IPS-20b (cell line): Measurements from ENCODE around the gene PFDN1.
A peak's percentile ranks its signal among the peaks of the same experiment; 100 is the strongest.

Experiments
- H3K27ac ChIP-seq: one replicate; pipeline ENCODE4 v1.5.1; 2013; ENCODE audit warnings: low read length
- H3K27me3 ChIP-seq: 2 replicates; pipeline ENCODE4 v1.6.1; 2013; ENCODE audit warnings: mild to moderate bottlenecking, low read length, inconsistent platforms; ENCODE audit not compliant: insufficient read depth
- H3K36me3 ChIP-seq: 2 replicates; pipeline ENCODE4 v1.6.1; 2013; ENCODE audit warnings: low read depth, mild to moderate bottlenecking, inconsistent platforms, low read length, moderate library complexity; ENCODE audit not compliant: insufficient read depth
- H3K4me1 ChIP-seq: 2 replicates; pipeline ENCODE4 v1.6.1; 2013; ENCODE audit warnings: mild to moderate bottlenecking, control low read depth, inconsistent platforms, low read length, moderate library complexity; ENCODE audit not compliant: insufficient read depth
- H3K4me3 ChIP-seq: 2 replicates; pipeline ENCODE4 v1.5.1; 2013; ENCODE audit warnings: mild to moderate bottlenecking, low read length, inconsistent platforms
- H3K9ac ChIP-seq: 2 replicates; pipeline ENCODE4 v1.6.1; 2013; ENCODE audit warnings: low read depth, mild to moderate bottlenecking, inconsistent platforms, low read length, moderate library complexity
- H3K9me3 ChIP-seq: 2 replicates; pipeline ENCODE4 v1.6.1; 2013; ENCODE audit warnings: mild to moderate bottlenecking, low read depth, low read length, inconsistent platforms; ENCODE audit not compliant: insufficient read depth

PFDN1 gene

GRCh38 chr5:140327589-140327988 lies 24.7 kb upstream of the PFDN1 start:
- Histone ChIP-seq H3K27me3 (no peaks in the 10 kb centered on the region), H3K4me3 (no peak overlapping the region), H3K36me3 (no peaks in the 10 kb centered on the region), H3K9me3 (no peaks in the 10 kb centered on the region), H3K9ac (0 out of 2 replicates have a peak overlapping the region, but pooled peaks have one; percentile 14), H3K4me1 (peaks cover 7% of the 10 kb centered on the region; the same call in 1 of the 2 replicates), H3K27ac (no peak overlapping the region)

- Histone ChIP-seq H3K36me3 (no peaks in the 10 kb centered on the region), H3K4me3 (no peak overlapping the region), H3K27ac (no peak overlapping the region)
These were observed 22.6 kb upstream of the PFDN1 start for GRCh38 chr5:140325486-140325885.

DNA sequence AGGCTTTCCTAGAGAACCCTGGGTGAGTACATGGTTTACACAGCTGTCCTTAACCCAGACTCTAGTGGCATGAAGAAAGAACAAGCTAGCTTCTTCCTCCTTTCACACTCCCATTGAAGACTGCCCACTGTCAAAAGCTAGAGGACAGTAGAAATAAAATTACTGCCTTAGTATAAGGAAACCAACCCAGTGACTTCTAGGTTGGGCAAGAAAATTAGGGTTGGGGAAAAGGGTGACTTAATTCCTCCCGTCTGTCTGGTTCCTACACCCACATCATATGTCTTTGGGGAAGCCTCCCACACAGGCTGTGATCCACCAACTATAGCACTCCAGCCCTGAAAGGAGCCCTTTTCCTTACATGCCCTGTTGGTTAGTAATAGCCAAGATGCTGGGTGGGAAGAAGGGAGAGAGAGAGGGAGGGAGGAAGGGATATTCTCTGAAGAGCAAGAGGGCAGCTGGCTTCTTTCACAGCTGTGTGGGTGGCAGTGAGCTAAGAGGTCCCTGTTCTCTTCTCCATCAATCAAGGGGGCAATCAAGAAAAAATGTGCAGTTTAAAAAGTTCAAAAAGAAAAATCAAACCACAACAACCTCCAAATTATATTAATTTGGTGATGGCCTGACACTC lies 21.8 kb upstream of the PFDN1 start:
- peaks cover 7% of the 10 kb centered on the region; the same call in 1 of the 2 replicates for H3K4me1 ChIP-seq
- H3K9me3 ChIP-seq: no peaks in the 10 kb centered on the region
- no peaks in the 10 kb centered on the region for H3K27me3 ChIP-seq
- no peaks in the 10 kb centered on the region for H3K36me3 ChIP-seq
- H3K27ac ChIP-seq: no peak overlapping the region
- no peak overlapping the region for H3K4me3 ChIP-seq
- H3K9ac ChIP-seq: no peak overlapping the region

More at GRCh38 chr5:140325486-140325885, 22.6 kb upstream of the PFDN1 start:
- Histone ChIP-seq H3K4me1 (peaks cover 7% of the 10 kb centered on the region; the same call in 1 of the 2 replicates), H3K9ac (no peak overlapping the region), H3K9me3 (no peaks in the 10 kb centered on the region), H3K27me3 (no peaks in the 10 kb centered on the region)

- Histone ChIP-seq H3K4me1 (peaks cover 7% of the 10 kb centered on the region; the same call in 1 of the 2 replicates), H3K9ac (no peak overlapping the region), H3K36me3 (no peaks in the 10 kb centered on the region), H3K27me3 (no peaks in the 10 kb centered on the region), H3K27ac (no peak overlapping the region), H3K9me3 (no peaks in the 10 kb centered on the region), H3K4me3 (no peak overlapping the region)
These were observed 21.2 kb upstream of the PFDN1 start for GRCh38 chr5:140324041-140324600.

GRCh38 chr5:140322751-140323731 lies 20.1 kb upstream of the PFDN1 start:
- no peaks in the 10 kb centered on the region for H3K9me3 ChIP-seq
- H3K27me3 ChIP-seq: no peaks in the 10 kb centered on the region
- no peaks in the 10 kb centered on the region for H3K36me3 ChIP-seq
- no peak overlapping the region for H3K4me3 ChIP-seq
- no peak overlapping the region for H3K27ac ChIP-seq
- no peak overlapping the region for H3K9ac ChIP-seq
- peaks cover 7% of the 10 kb centered on the region; the same call in 1 of the 2 replicates for H3K4me1 ChIP-seq

GRCh38 chr5:140321796-140322195 lies 18.9 kb upstream of the PFDN1 start:
- no peak overlapping the region for H3K9ac ChIP-seq
- H3K4me1 ChIP-seq: no peaks in the 10 kb centered on the region
- H3K9me3 ChIP-seq: no peaks in the 10 kb centered on the region
- no peak overlapping the region for H3K27ac ChIP-seq
- no peak overlapping the region for H3K4me3 ChIP-seq
- H3K27me3 ChIP-seq: no peaks in the 10 kb centered on the region
- H3K36me3 ChIP-seq: no peaks in the 10 kb centered on the region

- H3K27ac ChIP-seq: no peak overlapping the region
- H3K27me3 ChIP-seq: no peaks in the 10 kb centered on the region
- no peaks in the 10 kb centered on the region for H3K36me3 ChIP-seq
- H3K9me3 ChIP-seq: no peaks in the 10 kb centered on the region
- no peak overlapping the region for H3K4me3 ChIP-seq
- no peak overlapping the region for H3K9ac ChIP-seq
- H3K4me1 ChIP-seq: no peaks in the 10 kb centered on the region
These were observed 16.9 kb upstream of the PFDN1 start for GRCh38 chr5:140319833-140320232.

DNA sequence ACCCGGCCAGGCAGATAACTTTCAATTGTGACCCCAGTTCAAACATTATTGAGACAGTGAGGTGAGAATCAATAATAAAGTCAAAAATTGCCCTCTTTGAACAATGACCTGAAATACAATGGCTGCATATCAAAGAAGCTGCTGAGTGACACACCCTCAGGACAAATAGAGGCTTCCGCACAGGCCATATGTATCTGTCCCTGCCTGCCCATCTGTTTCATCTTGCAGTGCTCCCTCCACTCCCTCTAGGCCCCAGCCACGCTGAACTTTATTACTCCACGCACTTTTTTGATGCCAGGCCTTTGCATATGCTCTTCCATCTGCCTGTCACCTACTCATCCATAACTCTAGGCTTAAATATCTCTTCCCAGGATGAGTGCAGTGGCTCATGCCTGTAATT lies 15.9 kb upstream of the PFDN1 start:
- Histone ChIP-seq H3K4me3 (no peak overlapping the region), H3K27ac (no peak overlapping the region), H3K36me3 (no peaks in the 10 kb centered on the region), H3K9me3 (no peaks in the 10 kb centered on the region), H3K27me3 (no peaks in the 10 kb centered on the region), H3K4me1 (no peaks in the 10 kb centered on the region), H3K9ac (no peak overlapping the region)

- no peak overlapping the region for H3K4me3 ChIP-seq
- no peaks in the 10 kb centered on the region for H3K27me3 ChIP-seq
- no peaks in the 10 kb centered on the region for H3K36me3 ChIP-seq
- no peaks in the 10 kb centered on the region for H3K9me3 ChIP-seq
- no peaks in the 10 kb centered on the region for H3K4me1 ChIP-seq
- no peak overlapping the region for H3K9ac ChIP-seq
- H3K27ac ChIP-seq: no peak overlapping the region
These were observed 15.0 kb upstream of the PFDN1 start for GRCh38 chr5:140317859-140318258.

DNA sequence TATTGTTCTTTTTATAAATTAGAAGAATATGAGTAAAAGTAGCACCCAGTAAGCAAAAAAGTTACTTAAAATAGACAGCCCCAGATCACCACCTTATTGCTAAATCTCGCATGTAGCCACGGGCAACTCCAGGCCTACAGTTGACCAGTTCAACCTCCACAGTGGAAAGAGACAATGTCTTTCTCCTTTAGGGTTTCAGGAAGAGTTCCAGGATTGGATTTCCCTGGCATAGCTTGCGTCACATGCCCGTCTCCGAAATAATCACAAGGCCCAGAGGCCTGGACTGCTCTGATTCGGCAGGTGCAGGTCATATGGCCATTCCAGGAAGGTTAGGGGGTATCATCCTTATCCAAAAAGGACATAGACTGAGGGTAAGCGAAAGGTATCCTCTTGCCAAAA lies 9.9 kb upstream of the PFDN1 start:
- Histone ChIP-seq H3K27me3 (no peaks in the 10 kb centered on the region), H3K27ac (no peak overlapping the region), H3K9ac (no peak overlapping the region), H3K4me3 (no peak overlapping the region), H3K4me1 (peaks cover 7% of the 10 kb centered on the region; the same call in 1 of the 2 replicates), H3K36me3 (no peaks in the 10 kb centered on the region), H3K9me3 (no peaks in the 10 kb centered on the region)

- no peak overlapping the region for H3K4me3 ChIP-seq
- H3K4me1 ChIP-seq: peaks cover 7% of the 10 kb centered on the region; the same call in 1 of the 2 replicates
- H3K9ac ChIP-seq: no peak overlapping the region
- no peaks in the 10 kb centered on the region for H3K9me3 ChIP-seq
- no peaks in the 10 kb centered on the region for H3K36me3 ChIP-seq
- H3K27me3 ChIP-seq: no peaks in the 10 kb centered on the region
- H3K27ac ChIP-seq: no peak overlapping the region
These were observed 9.3 kb upstream of the PFDN1 start for GRCh38 chr5:140312067-140312790.
